Posterior vena cava (tissue), 2 donors: ENCODE data around the gene APBB1. TPM values are rescaled to one million over a fixed set of nuclear protein-coding genes. Genes with fewer than 3 reads are reported as not detected.

Experiments used
- DNase-seq: peaks from one replicate; pipeline ENCODE4 v3.0.0-alpha.2; 2020; ENCODE audit warnings: low spot score
- intact Hi-C, 2 donors: fragments of 100-400 bp; cut with DNase I; formaldehyde crosslinking; loops; one replicate each; pipeline versions ENCODE4 v1.14.1 to v1.14.2; 2022 to 2023
- total RNA-seq, 2 donors: library from RNA; stranded (reverse); fragmentation: NEBNext Ultra II Directional; extraction: Animal tissue kit (Norgen Biotek cat#: 25700); gene quantifications; one replicate each; pipeline ENCODE4 v1.2.1, GENCODE V29; 2021
- donor health status: DM: yes; HTN: yes; CAD: no.
- donor health status: DM: yes; HTN: yes; CAD: no.

The APBB1 gene
- total RNA-seq, 2 donors from 2014 or later, result 43.6 to 65.3 TPM

DNA sequence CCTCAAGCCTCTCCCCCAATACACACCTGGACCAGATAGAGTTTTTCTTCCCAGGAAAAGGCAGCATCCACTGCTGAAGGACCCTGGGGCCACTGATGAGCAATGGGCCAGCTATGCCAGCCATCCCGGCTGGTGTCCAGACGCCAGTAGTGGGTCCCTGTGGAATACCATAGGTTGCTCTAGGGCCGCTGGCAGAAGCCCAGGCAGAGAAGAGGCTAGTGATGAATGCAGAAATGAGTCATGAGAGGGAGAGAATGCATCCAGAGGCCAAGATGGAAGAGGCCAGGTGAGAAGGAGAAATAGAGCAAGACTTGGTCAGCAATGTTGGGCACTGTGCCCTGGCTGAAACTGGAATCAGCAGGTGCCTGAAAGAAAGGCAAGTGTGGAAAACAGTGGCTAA lies 13.0 kb upstream of the APBB1 start:
- no peak for DNase-seq
- intact Hi-C loops, result loop anchor here in 1 of 2 donors (10.0 kb wide), 1 partner anchor 47 kb away; no protein-coding TSS in a partner anchor

DNA sequence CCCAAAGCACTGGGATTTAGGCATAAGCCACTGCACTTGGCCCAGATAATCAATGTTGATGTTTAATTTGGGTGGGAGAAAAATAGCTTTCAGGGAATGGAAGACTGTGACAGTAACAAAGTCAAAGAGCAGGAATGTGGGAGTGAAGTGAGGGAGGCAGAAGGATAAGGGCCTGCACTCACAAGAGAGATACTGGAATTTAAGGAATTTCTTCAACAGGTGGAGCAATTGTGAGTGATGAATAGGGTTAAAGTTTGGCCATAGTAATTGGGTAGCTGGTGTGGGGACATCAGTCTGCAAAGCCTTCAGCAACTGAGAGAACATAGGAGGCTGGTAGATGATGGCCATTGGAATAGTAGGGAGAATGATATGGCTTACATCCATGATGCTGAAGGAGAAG lies 8.6 kb upstream of the APBB1 start:
- intact Hi-C loops, result loop anchor here in 1 of 2 donors (5.0 kb wide), 1 partner anchor 580 kb away; no protein-coding TSS in a partner anchor
- no peak for DNase-seq

- intact Hi-C loops, result no loop called here
- DNase-seq, result no peak
Measured at GRCh38 chr11:6420677-6421076, 1.8 kb upstream of the APBB1 start.

DNA sequence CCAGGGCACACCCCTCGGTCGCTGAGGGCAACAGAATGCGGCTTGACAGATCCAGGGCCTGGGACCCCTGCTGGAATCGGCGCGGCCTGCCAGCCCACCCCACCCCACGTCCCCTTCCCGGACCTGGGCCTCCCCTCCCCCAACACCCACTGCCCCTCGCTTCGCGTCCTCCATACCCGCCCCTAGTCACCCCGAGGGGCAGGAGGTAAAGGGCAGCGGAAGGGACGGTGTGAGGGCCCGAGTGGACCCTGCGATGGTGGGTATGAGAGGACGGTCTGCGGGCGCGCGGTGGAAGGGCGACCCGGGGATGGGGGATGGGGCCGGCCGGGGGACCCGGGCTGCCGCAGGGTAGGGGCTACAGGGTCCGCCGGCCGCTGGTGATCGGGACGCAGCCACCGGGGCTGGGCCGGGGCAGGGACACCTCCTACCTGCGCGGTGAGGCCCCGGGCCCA lies 311 bp downstream of the APBB1 start:
- no peak for DNase-seq
- intact Hi-C loops, result no loop called here

DNA sequence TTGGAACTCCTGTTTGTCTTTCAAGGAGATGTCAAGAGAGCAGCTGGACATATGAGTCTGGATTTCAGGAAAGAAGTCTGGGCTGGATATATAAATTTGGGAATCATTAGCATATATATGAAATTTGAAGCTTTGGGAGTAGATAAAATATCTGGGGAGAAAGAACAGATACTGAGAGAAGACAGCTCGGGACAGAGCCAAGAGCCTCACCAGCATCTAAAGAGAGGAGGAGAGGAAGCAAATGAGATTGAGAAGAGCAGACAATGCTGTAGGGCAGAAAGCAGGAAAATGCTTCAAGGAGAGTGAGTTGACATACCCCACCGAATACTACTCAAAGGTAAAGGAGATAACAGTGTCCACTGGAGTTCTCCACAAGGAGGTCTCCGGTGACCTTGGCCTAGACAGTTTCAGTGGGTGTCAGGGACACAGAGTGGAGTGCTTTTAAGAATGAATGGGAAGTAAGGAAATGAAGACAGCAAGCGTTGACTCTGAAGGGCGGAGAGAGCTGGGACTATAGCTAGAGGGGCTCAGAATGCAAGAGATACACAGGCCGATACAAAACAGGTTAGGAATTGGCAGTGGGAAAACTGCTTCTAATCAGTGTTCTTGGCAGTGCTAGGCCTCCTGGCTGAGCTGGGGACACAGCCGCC lies 862 bp downstream of the APBB1 start:
- no peak for DNase-seq
- intact Hi-C loops, result no loop called here

- no peak for DNase-seq
- intact Hi-C loops, result no loop called here
Measured at GRCh38 chr11:6415797-6416196, 3.1 kb downstream of the APBB1 start.

DNA sequence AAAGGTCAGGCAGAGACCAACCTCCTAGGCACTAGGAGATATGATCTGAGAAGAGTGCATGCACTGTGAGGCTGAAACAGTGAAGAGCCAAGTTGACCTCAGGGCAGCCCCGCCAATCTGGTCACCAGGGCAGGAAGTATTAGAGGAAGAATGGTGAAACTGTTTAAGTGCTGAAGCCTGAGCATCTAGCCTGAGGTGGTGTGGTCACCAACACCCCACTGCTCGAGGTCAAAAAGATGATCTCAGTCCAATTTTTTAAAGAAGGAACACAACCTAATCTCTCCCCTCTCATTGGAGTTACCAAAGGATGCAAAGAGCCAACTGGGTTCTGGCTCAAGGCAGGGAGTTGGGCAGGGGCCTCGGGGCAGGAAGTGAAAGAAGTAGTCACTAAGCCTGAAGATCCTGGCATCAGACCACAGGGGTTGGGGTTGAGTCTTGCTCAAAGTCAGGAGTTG lies 4.0 kb downstream of the APBB1 start:
- no peak for DNase-seq
- intact Hi-C loops, result no loop called here

GRCh38 chr11:6413791-6414201 lies 5.1 kb downstream of the APBB1 start:
- no peak for DNase-seq
- intact Hi-C loops, result no loop called here

GRCh38 chr11:6411594-6412031 lies 7.3 kb downstream of the APBB1 start:
- intact Hi-C loops, result no loop called here
- DNase-seq, result no peak

- intact Hi-C loops, result no loop called here
- DNase-seq, result no peak
Measured at GRCh38 chr11:6410695-6411430, 8.0 kb downstream of the APBB1 start.

DNA sequence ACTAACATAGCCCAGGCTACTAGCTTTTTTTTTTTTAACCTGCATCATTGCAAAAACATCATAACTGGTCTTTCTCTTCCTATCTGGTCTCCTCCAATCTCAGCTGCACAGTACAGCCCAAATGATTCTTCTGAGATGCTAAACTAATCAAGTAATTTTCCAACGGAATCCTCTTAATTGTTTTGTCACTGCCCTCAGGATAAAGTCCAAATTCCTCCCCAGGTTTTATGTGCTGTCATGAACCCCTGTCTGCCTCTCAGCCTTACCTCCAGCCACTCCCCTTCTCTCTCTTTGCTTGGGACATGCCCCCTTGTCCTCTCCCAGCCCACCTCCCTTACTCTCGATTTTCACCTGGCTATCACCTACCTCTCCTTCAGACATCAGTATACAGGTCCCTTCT lies 12.5 kb downstream of the APBB1 start:
- DNase-seq, result no peak
- intact Hi-C loops, result no loop called here

- peak; percentile 50 for DNase-seq
- intact Hi-C loops, result no loop called here
Measured at GRCh38 chr11:6405846-6406245, 13.0 kb downstream of the APBB1 start.

DNA sequence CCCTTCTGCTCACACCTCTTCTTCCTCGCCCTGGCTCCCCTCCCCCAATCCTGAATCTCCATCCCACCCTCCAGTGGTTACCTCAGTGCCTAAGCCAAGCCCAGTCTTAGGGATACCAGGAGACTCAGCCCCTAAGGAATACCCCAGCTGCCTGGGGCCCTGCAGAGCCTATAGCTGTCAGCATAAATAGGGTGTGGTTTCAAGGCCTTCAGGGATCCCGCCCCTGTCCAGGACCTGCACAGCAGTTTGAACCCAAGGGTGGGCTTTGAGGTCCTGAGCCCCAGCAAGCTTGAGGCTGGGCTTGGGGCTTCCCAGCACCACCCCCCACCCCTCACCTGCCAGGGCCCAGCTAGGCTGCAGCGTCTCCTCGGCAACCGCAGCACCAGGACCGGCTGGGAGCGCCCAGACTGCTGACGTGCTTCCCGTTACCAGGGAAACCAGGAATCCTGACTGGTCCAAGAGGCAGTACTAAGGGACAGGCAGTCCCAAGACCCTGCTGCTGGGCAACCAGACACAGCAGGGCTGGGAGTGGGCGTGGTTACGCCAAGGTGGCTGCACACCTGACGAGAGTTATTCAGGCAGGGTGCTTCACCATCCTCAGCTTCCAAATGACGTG lies 13.7 kb downstream of the APBB1 start:
- DNase-seq, result peak; percentile 77
- intact Hi-C loops, result no loop called here

GRCh38 chr11:6404342-6405051 lies 14.4 kb downstream of the APBB1 start:
- DNase-seq, result no peak
- intact Hi-C loops, result no loop called here

GRCh38 chr11:6403539-6403938 lies 15.4 kb downstream of the APBB1 start:
- DNase-seq, result no peak
- intact Hi-C loops, result no loop called here

DNA sequence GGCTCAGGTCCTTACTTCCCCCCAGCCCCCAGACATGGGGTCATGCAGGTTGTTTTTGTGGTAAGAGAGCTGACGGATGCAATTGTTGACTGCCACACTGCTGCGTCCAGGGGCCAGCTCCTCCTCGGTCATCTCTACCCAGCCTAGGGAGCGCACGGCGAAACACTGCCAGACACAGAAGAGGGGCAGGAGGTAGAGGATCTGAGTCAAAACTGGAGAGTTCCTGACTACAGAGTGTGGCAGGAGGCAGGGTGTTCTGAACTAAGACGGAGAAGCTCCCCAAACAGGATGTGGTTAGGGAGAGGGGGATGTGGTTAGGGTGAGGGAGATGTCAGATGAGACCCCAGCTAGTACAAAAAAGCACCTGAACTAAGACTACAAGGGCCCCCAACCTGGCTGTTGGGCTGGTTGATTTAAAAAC lies 16.3 kb downstream of the APBB1 start:
- intact Hi-C loops, result no loop called here
- no peak for DNase-seq

DNA sequence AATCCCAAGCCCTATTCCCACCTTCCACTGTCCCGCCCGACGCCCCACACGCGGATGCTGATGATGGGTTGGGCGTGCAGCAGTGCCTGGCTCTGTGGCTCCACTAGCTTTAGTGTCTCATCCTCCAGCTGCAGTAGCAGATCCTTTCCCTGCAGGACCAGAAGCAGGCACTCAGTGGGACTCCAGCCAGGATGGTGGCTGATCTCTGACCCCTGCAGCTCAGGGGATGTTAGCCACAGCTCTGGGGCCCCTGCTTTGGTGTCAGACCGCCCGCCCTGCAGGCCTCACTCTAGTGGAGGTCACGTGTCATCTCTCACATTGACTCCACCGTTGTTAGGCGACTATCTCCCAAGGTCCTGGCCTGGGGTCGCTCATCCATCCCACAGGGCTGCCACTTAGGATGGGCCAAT lies 16.8 kb downstream of the APBB1 start:
- intact Hi-C loops, result no loop called here
- no peak for DNase-seq

DNA sequence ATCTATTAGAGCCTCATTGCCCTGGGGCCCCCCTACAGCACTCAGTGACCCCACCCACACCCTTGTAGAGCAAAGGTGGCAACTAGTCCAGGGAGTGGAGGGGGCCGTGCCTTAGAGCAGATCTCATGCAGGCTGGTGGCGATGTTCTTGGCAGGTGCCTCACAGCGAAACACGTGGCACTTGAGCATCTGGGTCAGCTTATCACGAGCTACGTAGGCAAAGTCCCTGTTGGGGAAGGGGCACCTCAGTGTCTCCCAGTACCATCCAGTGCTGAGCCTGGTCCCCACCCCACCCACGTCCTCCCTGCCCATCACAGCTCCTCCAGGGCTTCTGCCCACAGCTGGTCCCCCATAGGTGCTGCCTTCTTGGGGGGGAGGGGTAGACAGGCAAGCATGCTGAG lies 17.4 kb downstream of the APBB1 start:
- intact Hi-C loops, result no loop called here

DNA sequence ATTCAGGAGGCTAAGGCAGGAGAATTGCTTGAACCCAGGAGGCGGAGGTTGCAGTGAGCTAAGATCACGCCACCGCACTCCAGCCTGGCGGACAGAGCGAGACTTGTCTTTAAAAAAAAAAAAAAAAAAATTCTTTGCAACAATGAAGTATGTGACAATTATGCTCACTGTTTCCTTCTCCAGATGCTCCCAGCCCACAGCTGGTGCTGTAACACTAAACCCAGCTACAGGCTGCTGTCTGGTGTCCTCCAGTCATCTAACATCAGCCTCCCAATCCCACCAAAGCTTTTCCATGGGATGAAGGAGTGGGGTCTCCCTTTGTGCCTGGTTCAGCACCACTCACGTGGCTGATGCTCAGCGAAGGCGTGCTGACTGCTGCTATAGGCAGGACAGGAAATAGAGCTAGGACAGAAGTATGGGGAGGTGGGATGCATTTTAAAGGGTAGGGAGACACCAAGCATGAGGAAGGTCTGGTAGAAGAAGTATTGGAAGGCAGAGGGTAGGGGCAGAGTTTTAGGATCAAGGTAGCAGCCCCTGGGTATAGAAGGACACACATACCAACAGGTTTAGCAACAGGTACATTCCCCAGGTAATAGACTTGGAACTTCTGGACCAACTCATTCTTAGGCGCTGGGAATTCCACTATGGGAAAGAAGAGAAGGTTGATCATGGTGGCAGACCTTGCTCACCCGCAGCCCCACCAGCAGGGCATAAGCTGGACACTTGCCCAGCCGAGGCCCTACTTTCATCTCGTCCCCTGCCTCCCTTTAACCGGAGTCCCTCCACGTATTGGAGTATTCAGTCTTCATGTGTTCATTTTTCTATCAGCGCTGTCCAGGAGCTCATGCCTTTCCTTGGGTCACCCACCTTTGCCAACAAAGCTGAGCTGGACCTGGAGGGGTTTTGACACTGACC lies 18.2 kb downstream of the APBB1 start:
- DNase-seq, result no peak

More for the DNA sequence above, 17.4 kb downstream of the APBB1 start:
- no peak for DNase-seq

More for the DNA sequence above, 18.2 kb downstream of the APBB1 start:
- intact Hi-C loops, result no loop called here
